ENCODE measurements around the gene GCHFR. TPM values are rescaled to one million over a fixed set of nuclear protein-coding genes. Genes with fewer than 3 reads are reported as not detected.
A peak's percentile ranks its signal among the peaks of the same experiment; 100 is the strongest.

The GCHFR gene
- total RNA-seq, 8 experiments from 2014 or later: 1.5 to 26.2 (median 6.2) TPM

GRCh38 chr15:40743921-40744814 lies 19.7 kb upstream of the GCHFR start:
- in situ Hi-C loops (cut with MboI; ENCODE audit: low pct_unique_long_range_greater_than_20kb in 2 of 9, low sequenced_read_pairs in 9 of 9, unreplicated experiment in 9 of 9): no loop called here
- H3K4me3 ChIP-seq: no peak overlapping the region
- peaks cover 7 to 14% of the 10 kb centered on the region in 2 donors for H3K4me1 ChIP-seq (replicated peaks in 1 of 2)
- ATAC-seq (replicated peaks in 6 of 8): peak in 2 of 8 experiments; percentile 37 to 59
- no peak overlapping the region for H3K27ac ChIP-seq
- 42 to 95% (median 82%) methylated on average over 1 to 9 of the region's 12 CpGs; no CpG with 5 or more reads in 4 of the 10 experiments for WGBS, 10 experiments

DNA sequence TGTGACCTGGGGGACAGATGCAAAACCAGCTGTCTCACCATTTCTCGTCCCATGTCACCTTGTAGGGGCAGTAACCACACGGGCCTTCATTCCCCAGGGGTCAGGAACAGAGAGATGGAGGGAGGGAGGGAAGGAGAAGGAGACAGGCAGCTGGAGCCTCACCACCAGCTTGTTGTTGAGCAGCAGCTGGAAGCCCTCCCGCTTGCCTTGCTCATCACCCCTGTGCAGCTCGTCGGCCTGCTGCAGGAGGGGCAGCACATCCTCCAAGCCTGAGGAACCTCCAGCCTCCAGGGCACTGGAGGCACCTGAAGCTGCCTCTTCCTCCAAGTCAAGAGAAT lies 19.1 kb upstream of the GCHFR start:
- no peak overlapping the region for H3K4me3 ChIP-seq
- no peak for ATAC-seq (replicated peaks in 6 of 8)
- H3K27ac ChIP-seq: no peak overlapping the region
- WGBS, 10 experiments: 33 to 75% (median 70%) methylated on average over 1 to 4 of the region's 5 CpGs; no CpG with 5 or more reads in 7 of the 10 experiments
- in situ Hi-C loops (cut with MboI; ENCODE audit: low pct_unique_long_range_greater_than_20kb in 2 of 9, low sequenced_read_pairs in 9 of 9, unreplicated experiment in 9 of 9): no loop called here
- H3K4me1 ChIP-seq (replicated peaks in 1 of 2): peaks cover 7 to 13% of the 10 kb centered on the region in 2 donors

- H3K27ac ChIP-seq: peak overlapping the region; percentile 21 to 55
- in situ Hi-C loops (cut with MboI; ENCODE audit: low pct_unique_long_range_greater_than_20kb in 2 of 9, low sequenced_read_pairs in 9 of 9, unreplicated experiment in 9 of 9): no loop called here
- H3K4me3 ChIP-seq: no peak overlapping the region
- H3K4me1 ChIP-seq (replicated peaks in 1 of 2): peaks cover 7 to 13% of the 10 kb centered on the region in 2 donors
- peak in 7 of 8 experiments; percentile 43 to 89 (median 74) for ATAC-seq (replicated peaks in 6 of 8)
- WGBS, 10 experiments: 33 to 100% (median 63%) methylated on average over 1 to 3 of the region's 3 CpGs; no CpG with 5 or more reads in 2 of the 10 experiments
Measured at GRCh38 chr15:40746916-40747418, 16.9 kb upstream of the GCHFR start.

- in situ Hi-C loops (cut with MboI; ENCODE audit: low pct_unique_long_range_greater_than_20kb in 2 of 9, low sequenced_read_pairs in 9 of 9, unreplicated experiment in 9 of 9): no loop called here
- Histone ChIP-seq H3K4me1 (replicated peaks in 1 of 2) (peaks cover 7 to 13% of the 10 kb centered on the region in 2 donors), H3K27ac (no peak overlapping the region), H3K4me3 (no peak overlapping the region)
- no peak for ATAC-seq (replicated peaks in 6 of 8)
- 74 to 100% (median 93%) methylated on average over 1 to 4 of the region's 7 CpGs; no CpG with 5 or more reads in 2 of the 10 experiments for WGBS, 10 experiments
Measured at GRCh38 chr15:40747685-40748631, 15.9 kb upstream of the GCHFR start.

- ATAC-seq (replicated peaks in 6 of 8): no peak
- in situ Hi-C loops (cut with MboI; ENCODE audit: low pct_unique_long_range_greater_than_20kb in 2 of 9, low sequenced_read_pairs in 9 of 9, unreplicated experiment in 9 of 9): no loop called here
- 68 to 100% (median 100%) methylated on average over 1 to 3 of the region's 4 CpGs; no CpG with 5 or more reads in 5 of the 10 experiments for WGBS, 10 experiments
- no peak overlapping the region for H3K27ac ChIP-seq
- H3K4me1 ChIP-seq (replicated peaks in 1 of 2): peaks cover 16 to 18% of the 10 kb centered on the region in 2 donors
- no peak overlapping the region for H3K4me3 ChIP-seq
Measured at GRCh38 chr15:40749151-40749630, 14.7 kb upstream of the GCHFR start.

- 80 to 100% (median 92%) methylated on average over 1 to 4 of the region's 4 CpGs; no CpG with 5 or more reads in 3 of the 10 experiments for WGBS, 10 experiments
- Histone ChIP-seq H3K4me1 (replicated peaks in 1 of 2) (peaks cover 18 to 21% of the 10 kb centered on the region in 2 donors), H3K4me3 (no peak overlapping the region), H3K27ac (no peak overlapping the region)
- in situ Hi-C loops (cut with MboI; ENCODE audit: low pct_unique_long_range_greater_than_20kb in 2 of 9, low sequenced_read_pairs in 9 of 9, unreplicated experiment in 9 of 9): no loop called here
- ATAC-seq (replicated peaks in 6 of 8): no peak
Measured at GRCh38 chr15:40750885-40751284, 13.0 kb upstream of the GCHFR start.

DNA sequence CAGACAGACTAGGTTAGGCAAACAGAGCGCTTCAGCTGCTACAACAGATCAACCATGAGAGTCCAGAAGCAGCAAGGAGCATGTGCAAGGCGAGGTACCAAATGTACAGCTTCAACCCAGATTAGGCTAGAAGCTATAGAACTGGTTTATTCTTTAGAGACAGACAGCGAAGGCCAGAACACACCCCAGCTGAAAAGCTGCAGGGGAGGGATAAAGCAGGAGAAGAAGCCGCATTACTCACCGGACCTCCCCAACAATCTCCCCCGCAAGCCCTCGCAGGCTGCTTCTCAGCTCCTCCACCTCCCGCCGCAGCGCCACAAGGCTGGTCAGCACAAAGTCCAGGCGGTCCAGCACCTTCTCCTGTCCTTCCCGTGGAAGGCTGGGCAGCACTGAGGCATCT lies 12.1 kb upstream of the GCHFR start:
- H3K4me3 ChIP-seq: no peak overlapping the region
- H3K4me1 ChIP-seq (replicated peaks in 1 of 2): peaks cover 18 to 23% of the 10 kb centered on the region in 2 donors
- no peak overlapping the region for H3K27ac ChIP-seq
- in situ Hi-C loops (cut with MboI; ENCODE audit: low pct_unique_long_range_greater_than_20kb in 2 of 9, low sequenced_read_pairs in 9 of 9, unreplicated experiment in 9 of 9): no loop called here
- WGBS, 10 experiments: 90 to 100% (median 100%) methylated on average over 1 to 8 of the region's 12 CpGs; no CpG with 5 or more reads in 2 of the 10 experiments
- ATAC-seq (replicated peaks in 6 of 8): no peak

DNA sequence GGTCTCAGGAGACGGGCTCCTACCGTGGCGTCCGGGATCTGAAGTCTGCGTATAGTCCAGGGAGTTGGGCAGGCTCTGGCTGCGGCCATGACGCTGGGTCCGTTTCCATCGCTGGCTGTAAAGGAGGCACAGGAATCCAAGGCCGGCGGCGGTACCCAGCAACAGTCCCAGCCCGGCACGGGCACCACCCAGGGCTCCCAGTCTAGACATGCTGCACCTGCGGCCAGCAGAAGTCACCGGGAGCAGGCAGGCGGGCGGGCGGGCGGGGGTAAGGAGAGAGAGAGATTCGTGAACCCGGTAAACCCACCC lies 9.3 kb upstream of the GCHFR start:
- H3K4me3 ChIP-seq: peak overlapping the region; percentile 73 to 93 (median 78)
- H3K27ac ChIP-seq: peak overlapping the region; percentile 80 to 91
- peaks cover 8 to 22% of the 10 kb centered on the region in 2 donors for H3K4me1 ChIP-seq (replicated peaks in 1 of 2)
- ATAC-seq (replicated peaks in 6 of 8): peak in 6 of 8 experiments; percentile 28 to 61 (median 40)
- WGBS, 10 experiments: 4 to 6% methylated on average over 5 to 7 of the region's 22 CpGs; no CpG with 5 or more reads in 8 of the 10 experiments
- in situ Hi-C loops (cut with MboI; ENCODE audit: low pct_unique_long_range_greater_than_20kb in 2 of 9, low sequenced_read_pairs in 9 of 9, unreplicated experiment in 9 of 9): no loop called here

- peak within 1 kb of the TSS; percentile 73 to 93 (median 78) for H3K4me3 ChIP-seq
- H3K27ac ChIP-seq: peak within 1 kb of the TSS; percentile 80 to 91
- peak; percentile 92 to 95 (median 94) for ATAC-seq (replicated peaks in 6 of 8)
- WGBS, 10 experiments: 0 to 50% (median 5%) methylated on average over 1 to 13 of the region's 66 CpGs
- in situ Hi-C loops (cut with MboI; ENCODE audit: low pct_unique_long_range_greater_than_20kb in 2 of 9, low sequenced_read_pairs in 9 of 9, unreplicated experiment in 9 of 9): no loop called here
- peaks cover 8 to 22% of the 10 kb centered on the region in 2 donors for H3K4me1 ChIP-seq (replicated peaks in 1 of 2)
Measured at GRCh38 chr15:40754883-40755811, 8.7 kb upstream of the GCHFR start, which contains the start of gene RMDN3. Gene RMDN3 (minus strand): TSS chr15:40755254. CDS start chr15:40754783, 471 bp downstream.

- Histone ChIP-seq H3K4me3 (peak overlapping the region; percentile 73 to 93 (median 78)), H3K4me1 (replicated peaks in 1 of 2) (peaks cover 8 to 22% of the 10 kb centered on the region in 2 donors), H3K27ac (no peak overlapping the region)
- ATAC-seq (replicated peaks in 6 of 8): no peak
- 33 to 77% (median 50%) methylated on average over 1 to 6 of the region's 10 CpGs; no CpG with 5 or more reads in 1 of the 10 experiments for WGBS, 10 experiments
- in situ Hi-C loops (cut with MboI; ENCODE audit: low pct_unique_long_range_greater_than_20kb in 2 of 9, low sequenced_read_pairs in 9 of 9, unreplicated experiment in 9 of 9): no loop called here
Measured at GRCh38 chr15:40755812-40756208, 8.1 kb upstream of the GCHFR start.

DNA sequence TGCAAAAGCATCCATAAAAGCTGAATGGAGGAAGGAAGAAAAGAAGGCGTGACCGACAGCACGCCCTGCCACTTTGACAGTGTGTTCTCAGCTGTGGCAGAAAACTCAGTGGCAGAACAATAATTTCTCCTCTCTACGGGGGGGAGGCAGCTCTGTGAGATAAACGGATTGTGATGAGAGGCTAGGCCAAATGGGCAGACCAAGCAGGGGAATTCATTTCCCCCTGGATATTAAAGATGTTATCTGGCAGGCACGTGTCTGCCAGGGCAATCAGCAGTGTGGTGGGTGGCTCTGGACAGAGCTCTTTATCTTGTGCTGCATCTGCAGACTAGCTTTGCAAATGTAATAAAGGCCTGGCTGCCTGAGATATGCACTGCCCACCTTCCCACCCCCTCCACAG lies 6.9 kb upstream of the GCHFR start:
- Histone ChIP-seq H3K4me1 (replicated peaks in 1 of 2) (peaks cover 8 to 22% of the 10 kb centered on the region in 2 donors), H3K4me3 (no peak overlapping the region), H3K27ac (no peak overlapping the region)
- in situ Hi-C loops (cut with MboI; ENCODE audit: low pct_unique_long_range_greater_than_20kb in 2 of 9, low sequenced_read_pairs in 9 of 9, unreplicated experiment in 9 of 9): no loop called here
- 0 to 61% (median 28%) methylated on average over 1 to 5 of the region's 6 CpGs; no CpG with 5 or more reads in 4 of the 10 experiments for WGBS, 10 experiments
- ATAC-seq (replicated peaks in 6 of 8): peak in 6 of 8 experiments; percentile 8 to 26 (median 12)
